ENCODE measurements around the gene ECM1.

DNA sequence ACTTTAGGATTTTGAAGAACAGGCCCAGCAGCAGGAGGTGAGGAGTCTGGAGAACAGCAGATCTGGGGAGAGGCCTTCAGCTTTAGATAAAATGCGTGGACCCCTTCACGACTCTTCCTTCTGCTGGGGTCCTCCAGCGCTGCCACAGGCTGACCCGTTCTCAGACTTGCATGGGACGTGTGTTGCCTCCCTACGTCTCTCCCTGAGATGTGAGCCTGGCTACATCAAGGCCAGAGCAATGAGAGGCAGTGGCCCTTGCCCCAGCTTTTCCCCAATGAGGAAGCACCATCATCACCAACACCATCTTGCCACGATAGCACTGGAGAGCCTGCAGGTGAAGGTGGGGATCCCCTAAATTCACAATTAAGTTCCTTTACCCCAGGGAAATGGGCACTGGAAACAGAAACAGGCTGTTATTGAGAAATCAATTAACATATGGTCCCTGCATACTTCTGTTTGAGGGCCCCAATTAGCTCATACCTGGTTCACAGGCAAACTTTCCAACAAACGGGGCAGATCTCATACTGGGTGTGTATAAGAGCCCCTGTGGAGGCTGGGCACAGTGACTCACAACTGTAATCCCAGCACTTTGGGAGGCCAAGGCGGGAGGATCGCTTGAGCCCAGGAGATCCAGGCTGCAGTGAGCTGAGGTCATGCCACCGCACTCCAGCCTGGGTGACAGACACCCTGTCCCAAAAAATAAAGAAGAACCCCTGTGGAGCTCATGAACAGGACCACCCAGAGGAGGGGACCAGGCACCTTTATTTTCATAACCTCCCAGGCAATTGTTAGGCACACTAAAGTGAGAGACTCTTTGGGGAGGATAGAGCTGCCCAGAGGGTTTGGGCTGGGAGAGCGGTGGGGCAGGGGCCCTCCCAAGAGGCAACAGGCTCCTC, 29.2 kb downstream of the ECM1 start:
- TF ChIP-seq, protein P1, sequence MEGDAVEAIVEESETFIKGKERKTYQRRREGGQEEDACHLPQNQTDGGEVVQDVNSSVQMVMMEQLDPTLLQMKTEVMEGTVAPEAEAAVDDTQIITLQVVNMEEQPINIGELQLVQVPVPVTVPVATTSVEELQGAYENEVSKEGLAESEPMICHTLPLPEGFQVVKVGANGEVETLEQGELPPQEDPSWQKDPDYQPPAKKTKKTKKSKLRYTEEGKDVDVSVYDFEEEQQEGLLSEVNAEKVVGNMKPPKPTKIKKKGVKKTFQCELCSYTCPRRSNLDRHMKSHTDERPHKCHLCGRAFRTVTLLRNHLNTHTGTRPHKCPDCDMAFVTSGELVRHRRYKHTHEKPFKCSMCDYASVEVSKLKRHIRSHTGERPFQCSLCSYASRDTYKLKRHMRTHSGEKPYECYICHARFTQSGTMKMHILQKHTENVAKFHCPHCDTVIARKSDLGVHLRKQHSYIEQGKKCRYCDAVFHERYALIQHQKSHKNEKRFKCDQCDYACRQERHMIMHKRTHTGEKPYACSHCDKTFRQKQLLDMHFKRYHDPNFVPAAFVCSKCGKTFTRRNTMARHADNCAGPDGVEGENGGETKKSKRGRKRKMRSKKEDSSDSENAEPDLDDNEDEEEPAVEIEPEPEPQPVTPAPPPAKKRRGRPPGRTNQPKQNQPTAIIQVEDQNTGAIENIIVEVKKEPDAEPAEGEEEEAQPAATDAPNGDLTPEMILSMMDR (optimal IDR thresholded peaks at IDR 0.05 in 1 of 3, IDR thresholded peaks at IDR 0.05 in 1 of 3, conservative IDR thresholded peaks at IDR 0.05 in 1 of 3; ENCODE audit: extremely low read depth in 1 of 3, insufficient read depth in 2 of 3, low read length in 3 of 3), result no peak
- TF ChIP-seq EZH2 (IDR thresholded peaks at IDR 0.05; ENCODE audit: low read length), result no peak

Measured in keratinocyte (primary cell).